DMS 273 treated with DMSO at 0.1 percent for 48 hours (cell line): ENCODE results near the gene VSIR.

ENCODE experiments used
- DNase-seq: peaks from one replicate; lab custom pipeline; 2025; lab: John Stamatoyannopoulos, UW

The VSIR gene

DNA sequence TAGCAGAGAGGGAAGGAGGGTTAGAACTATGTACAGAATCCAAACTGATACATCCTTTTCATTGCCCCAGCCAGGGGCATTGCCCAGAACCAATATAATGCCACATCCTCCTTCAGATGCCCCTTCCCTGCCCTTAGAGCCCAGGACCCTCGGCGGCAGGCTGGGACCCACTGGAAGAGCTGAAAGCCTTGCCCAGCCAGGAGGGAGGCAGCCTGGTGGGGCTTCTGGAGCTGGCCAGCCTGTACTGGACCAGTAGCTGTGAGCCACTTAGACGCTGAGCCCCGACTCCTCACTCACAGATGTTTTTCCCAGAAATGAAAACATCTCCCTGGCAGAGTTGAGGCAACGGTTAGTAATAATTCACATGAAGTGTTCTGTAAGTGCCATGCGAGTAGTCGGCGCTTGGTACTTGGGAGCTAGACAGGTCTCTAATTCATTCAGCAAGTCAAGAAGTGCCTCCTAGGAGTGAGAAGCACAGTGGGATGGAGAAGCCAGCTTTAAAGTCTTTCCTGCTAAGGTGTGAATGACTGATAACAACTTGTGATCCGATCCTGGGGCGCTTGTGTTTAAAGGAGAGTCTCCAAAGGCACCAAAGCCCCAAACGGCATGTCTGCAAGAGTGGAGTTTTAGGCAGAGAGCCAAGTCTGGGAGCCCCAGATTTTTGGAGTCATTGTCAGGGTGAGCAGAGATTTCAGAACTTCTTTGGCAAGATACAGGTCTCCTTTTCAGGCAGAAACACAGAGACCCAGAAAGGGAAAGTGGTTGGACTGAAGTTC lies 9.8 kb downstream of the VSIR start:
- no peak for DNase-seq

DNA sequence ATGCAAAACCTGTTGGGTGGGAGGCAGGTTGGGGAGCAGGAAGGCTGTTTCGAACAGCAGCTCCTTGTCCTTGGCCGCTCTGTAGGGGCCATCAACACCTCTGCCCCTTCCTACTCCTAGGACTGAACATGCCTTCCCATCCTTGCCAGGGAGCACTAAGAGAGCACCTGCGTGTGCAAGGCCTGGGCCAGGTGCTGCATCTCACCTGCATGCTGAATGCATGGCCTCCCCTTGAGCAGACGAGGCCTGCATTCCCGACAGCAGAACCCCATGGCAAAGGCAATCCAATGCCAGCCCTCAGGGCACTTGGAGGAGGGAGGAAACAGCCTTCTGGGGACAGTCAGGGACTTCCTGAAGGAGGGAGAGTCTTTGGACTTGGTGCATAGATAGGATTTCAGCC lies 11.0 kb downstream of the VSIR start:
- DNase-seq: no peak

DNA sequence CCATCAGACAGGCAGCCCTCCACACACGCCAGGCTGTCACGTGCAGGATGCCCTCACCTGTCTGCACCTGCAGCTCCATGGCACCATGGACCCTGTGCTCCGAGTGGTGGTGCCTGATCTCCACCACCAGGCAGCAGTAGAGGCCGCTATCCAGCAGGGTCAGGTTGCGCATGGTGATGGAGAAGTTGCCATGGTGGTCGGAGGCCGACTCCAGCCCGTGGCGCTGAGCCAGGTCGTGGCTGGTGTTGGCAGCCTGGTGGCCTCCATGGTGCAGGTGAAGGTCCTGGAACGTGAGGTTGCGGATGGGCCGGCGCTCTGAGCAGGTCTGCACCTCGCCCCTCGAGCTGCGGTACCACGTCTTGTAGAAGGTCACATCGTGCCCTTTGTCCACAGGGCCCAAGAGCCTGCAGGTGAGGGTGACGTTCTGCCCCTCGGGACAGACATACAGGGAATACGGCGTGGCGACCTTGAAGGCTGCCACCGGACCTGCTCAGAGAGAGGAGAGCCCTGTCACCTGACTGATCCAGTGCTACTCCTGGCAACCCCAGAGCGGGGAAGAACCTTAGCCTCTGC lies 11.7 kb downstream of the VSIR start:
- DNase-seq: no peak

DNA sequence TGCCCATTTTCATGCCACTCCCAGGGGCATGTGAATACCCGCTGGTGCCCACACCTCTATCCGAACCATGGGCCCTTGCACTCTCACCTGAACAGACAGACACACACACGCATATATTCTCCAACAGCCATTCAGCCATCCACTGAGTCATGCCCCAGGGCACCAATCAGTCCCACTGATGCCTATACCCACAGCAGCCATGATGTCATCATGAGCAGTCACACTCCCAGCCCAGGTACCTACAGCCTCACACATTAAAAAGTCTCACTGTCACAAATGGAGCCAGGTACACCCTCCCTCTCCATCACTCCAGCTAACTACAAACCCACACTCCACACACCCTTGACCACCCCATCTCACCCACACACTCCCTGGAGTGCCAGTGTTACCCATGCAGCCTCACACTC lies 12.2 kb downstream of the VSIR start:
- no peak for DNase-seq

DNA sequence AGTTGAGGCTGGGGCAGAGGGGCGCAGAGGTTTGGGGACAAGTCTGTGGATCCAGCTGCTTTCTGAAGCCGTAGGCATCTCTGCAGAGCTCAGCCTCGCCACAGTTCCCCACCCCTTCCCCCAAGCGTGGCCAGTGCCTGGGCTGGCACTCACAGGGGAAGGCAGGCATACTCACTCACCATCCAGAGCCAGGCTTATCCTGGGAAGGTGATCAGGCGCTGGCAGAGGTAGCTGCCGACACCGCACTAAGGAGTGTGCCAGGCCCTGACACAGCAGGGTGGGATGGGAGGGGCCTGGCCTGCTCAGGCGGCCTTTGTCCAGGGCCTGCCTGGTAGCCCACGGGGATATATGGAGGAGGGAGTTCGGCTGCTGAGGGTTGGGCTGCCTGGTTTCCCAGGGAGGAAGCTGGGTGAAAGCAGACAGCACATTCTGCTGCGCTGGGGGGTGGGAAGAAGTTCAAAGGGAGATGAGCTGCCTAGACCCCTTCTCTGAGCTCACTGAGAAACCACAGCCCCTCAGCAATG lies 15.9 kb downstream of the VSIR start:
- DNase-seq: no peak

DNA sequence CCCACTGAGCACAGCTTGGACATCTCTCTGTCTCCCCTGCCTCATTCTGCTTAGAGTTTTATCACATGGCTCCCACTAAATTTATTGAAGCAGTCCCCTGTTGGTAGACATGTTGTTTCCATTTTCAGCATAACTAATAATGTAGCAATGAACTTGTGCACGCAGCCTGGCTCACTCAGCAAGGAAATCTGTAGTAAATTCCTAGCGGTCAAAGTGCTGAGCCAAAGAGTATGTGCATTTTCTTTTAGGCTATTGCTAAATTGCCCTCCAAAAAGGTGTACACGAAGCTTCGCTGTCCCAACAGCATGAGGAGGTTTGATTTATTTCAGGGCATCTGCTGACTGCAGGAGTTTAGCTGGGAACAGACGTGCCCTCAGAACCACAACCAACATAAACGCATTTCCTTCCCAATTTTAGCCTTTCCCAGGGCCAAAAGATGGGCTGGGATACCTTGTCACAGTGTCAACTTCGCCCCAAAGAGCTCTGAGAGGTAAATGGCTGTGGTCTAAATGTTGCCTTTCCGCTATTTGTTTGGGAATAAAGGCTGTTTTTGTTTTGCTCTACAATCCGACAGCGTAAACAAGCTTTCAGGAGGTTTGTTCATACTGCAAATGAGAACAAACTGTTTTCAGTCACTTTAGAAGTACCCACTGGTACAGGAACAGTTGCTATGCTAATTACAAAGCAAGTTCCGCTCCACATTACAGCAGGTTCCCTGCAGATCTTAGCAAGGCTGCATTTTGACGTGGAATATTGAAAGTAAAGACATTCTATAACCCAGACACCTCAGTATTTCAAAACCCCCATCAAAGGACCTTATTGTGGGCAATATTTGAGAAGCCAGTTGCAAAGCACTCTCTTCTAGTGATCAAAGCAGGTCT lies 16.8 kb downstream of the VSIR start:
- DNase-seq: no peak

DNA sequence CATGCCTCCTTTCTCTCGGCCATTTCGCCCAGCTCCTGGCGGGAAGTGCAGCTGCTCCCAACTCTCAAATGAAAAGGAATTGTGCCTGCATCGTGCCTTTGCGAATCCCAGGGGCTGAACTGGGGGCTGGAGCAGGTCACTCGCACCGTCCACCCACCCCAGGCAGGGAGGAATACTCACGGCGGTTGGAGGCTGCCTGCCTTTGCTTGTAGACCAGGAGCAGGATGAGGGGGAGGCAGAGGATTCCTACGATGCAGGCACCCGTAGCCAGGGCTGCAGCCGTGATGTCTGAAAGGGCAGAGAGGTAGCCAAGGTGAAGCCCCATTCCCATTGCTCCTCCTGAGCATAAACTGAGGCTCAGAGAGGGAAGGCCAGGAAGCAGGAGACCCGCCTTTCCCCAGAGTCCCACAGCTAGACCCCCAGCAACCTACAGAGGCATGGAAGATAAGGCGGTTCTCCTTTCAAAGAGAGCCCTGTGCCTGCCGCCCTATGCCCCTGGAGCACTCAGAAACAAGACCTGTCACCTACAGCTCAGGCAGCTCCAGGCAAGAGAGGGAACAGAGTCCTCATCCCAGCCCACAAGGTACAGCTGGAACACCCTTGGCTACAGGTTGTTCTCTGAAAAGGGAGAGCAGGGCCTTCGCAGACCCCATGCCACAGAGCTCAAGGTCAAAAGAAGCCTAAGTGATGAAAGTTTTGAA lies 18.0 kb downstream of the VSIR start:
- no peak for DNase-seq

DNA sequence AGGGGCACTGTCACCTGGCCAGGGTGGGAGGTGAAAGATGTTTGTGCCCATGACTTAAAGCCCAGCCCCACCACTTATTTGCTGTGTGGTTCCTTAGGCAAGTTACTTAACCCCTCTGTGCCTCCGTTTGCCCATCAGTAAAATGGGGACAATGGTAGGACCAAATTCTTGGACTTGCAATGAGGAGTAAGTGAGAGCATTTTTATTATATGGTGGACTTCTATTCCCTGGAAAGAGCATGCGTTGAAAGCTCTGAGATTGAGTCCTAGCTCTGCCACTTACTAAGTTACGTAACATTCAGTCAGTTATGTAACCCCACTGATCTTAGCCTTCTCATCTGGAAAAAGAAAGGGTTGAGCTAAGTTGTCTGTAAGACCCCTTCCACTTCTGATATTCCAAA lies 18.8 kb downstream of the VSIR start:
- no peak for DNase-seq

DNA sequence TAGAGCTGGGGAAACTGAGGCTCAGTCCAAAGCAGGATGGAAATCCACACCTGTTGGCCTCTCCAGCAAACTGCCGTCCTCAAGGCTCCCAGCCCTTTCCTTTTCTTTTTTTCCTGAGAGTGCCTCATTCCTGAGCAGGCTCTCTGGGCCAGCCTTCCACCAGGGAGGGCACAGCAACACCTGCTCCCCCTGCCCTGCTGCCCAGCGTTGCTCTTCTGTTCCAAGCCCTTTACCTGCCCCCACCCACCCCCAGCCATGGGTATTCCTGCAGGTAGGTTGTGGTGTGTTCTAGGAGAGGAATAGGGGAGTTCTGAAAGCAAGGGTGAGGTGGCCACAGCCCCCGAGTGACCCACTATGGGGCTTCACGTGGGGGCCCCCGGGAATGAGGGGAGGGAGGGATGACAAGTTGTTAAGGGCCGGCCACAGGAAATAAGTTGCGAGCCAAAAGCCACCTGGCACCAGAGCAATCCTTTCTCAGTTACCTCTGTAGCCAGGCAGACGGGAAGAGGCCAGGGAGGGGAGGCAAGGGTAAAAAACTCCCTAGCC lies 19.3 kb downstream of the VSIR start:
- no peak for DNase-seq

DNA sequence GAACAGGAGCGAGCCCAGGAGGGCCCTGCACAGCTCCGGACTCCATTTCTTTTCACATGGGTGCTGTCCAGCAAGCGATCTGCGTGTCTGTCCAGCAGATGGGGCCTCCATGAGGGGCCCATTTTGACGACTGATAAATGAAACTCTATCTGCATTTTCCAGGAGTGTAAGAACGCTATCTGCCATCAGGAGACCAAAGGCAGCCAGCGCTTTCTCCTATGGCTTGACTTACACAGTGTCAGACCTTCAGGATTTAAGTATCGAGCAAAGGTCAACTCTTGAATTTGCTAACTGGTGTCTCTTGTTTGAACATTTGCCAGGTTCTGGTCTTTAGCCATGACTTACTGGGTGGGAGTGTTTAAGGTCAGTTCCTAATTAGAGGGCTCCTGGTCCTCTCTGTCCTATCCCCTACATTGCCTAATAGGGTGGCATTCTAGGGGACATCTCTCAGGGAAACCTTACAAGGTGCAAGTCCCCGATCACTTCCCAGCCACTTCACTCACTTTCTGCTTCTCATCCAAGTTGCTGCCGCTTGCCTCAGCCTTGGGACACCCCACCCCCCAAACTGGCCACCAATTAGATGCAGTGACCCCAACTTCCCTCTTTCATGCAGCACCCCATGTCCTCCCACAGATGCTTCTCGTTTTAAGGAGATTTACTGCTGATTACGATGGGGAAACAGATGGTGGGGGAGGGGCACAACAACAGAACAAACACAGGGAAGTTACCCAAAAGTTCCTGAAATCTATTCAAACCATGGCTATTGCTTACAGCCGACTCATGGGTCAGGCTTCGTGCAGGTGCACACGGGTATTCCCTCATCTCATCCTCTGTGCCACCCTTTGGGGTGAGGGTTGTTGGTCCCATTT lies 20.0 kb downstream of the VSIR start:
- peak; percentile 45 for DNase-seq

DNA sequence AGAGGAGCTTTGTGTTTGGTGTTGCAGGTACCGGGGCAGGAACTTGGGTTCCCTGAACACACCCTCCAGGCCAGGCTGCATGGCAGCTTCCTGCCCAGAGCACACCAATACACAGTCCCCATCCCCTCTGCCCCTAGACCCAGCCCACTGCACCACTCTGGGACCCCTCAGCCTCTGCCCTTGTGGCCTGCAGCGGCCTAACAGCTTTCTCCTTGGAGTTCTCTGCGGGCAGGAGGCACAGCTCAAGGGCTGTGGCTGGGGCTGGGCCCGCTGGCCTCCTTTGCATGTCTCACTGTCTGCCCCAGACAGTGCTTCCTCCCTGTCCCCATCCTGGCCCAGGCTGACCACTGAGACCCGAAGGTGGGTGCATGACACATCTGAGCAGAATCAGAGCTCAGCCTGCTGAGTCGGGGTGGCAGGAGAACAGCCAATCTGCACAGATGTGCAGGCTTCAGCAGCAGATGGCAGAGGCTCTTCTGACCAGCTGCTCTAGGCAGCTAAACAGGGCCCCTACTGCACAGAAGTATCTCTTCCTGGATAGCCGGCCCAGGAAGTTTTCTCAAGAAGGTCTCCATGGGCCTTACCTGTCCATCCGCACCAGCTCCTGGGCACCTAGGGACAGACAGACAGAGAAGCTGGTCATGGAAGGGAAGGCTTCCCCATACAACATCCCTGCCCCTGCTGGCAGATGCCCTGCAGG lies 20.8 kb downstream of the VSIR start:
- DNase-seq: peak; percentile 52

DNA sequence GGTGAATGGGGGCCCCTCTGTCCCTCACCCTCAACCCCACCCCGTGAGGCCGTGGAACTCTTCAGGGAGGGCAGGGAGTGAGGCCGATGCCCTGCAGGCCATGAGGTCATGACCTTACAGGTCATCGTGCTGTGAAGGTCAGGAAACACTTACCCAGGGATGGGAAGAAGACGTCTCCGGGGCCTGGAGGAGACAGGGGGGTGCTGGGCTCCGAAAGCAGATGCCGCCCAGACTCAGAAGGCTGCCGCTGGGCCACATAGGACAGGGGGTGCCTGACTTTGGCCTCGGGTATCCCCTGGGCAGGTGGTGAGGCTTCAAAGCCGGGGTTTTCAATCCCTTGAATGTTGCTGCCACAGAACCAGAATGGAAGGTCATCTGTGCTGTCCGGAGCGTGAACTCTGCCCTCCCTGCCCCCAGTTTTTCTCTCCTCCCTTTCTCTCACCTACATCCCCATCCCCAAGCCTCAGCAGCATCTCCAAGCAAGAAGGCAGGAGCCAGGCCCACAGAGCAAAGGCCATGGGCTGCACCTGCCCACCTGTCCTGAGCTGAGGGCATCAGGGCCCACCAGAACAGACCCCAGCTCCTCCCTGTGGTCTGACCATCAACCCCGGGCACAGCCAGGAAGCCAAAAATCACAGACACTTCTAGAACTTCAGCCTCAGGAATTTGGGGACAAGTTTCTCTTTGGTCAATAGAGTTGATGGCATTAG lies 21.6 kb downstream of the VSIR start:
- DNase-seq: no peak

DNA sequence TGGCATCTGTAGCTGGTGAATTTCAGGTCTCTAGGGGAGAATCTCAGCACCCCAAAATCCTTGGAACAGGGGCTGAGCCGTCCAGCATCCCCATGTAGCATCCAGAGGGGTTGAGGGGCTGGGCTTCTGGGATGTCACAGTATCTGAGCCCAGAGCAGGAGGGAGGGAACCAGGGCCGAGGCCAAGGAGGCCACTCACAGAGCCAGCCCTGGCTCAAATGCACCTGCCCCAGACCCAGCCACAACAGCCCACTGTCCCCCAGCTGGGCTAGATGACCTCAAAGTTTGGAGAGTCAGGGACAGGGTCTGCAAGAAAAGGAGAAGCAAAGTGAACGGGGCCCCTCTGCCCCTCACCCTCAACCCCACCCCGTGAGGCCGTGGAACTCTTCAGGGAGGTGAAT lies 22.3 kb downstream of the VSIR start:
- DNase-seq: no peak

DNA sequence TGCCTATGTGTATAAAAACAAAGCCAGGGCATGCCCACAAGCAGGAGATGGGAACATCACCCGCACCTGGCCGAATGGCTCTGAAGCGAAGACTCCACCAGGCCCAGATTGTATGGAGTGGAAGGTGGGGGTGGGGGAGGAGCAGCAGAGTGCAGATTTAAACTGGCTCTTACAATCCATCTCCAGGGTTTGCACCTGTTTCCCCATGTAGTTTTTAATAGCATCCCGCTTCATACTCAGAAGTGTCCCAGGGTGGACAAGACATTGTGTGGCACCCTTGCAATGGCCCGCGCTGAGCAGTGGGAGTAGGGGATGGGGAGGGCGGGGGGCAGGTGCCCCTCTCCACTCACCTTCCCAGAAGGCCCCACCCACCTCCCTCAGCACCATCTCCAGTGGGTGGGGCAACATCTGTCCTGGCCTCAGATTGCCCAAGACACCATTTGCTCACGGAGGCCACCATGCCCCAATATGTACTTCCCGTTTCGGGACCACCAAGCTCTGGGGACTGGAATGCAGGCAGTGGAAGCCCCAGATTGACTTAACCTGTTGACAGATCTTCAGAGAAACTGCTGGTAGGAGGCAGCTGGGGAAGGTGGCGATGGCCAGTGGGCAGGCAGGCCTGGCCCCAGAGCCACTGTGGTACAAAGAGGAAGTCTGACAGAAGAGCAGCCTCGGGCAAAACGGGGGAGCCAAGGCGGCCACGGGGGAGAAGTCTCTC lies 23.0 kb downstream of the VSIR start:
- DNase-seq: no peak

DNA sequence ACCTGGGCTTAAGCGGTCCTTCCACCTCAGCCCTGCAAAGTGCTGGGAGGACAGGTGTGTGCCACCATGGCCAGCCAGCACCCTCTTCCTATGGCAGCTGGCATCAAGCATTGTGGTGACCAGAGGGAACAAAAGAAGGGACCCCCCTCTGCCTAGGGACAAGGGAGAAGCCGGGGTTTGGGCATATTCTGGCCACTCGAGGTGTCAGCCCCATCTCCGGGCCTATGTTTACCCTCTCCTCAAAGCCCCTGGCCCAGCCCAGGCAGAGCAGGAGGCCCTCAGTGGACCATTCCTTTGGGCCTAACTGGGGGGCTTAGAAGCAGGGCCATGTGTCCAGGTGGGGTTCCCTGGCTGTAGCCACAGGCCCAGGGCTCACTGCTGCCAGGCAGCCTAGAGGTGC lies 23.9 kb downstream of the VSIR start:
- no peak for DNase-seq

DNA sequence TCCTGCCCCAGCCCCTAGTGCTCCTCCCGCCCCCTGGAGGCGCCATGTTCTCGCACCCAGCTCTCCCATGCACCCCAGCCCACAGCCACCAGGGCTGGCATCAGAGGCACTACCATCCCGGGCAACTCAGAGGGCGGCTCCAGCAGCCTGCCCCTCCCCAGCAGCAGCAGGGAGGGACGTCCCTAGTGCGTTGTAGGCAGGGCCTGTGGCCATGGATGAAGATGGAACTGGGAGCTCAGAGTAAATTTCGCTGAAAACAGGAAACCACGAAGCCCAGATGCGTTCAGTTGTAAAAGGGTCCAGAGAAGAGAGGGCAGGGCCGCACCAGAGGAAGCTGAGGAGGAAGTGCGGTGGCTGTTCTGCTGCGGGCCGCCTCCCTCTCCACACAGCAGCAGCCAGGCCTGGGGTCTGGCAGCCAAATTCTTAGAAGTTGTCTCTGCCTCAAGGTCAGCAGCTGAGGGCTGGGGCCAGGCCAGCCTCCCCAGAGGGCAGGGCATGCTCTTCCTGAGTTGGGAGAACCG lies 24.6 kb downstream of the VSIR start:
- DNase-seq: no peak

DNA sequence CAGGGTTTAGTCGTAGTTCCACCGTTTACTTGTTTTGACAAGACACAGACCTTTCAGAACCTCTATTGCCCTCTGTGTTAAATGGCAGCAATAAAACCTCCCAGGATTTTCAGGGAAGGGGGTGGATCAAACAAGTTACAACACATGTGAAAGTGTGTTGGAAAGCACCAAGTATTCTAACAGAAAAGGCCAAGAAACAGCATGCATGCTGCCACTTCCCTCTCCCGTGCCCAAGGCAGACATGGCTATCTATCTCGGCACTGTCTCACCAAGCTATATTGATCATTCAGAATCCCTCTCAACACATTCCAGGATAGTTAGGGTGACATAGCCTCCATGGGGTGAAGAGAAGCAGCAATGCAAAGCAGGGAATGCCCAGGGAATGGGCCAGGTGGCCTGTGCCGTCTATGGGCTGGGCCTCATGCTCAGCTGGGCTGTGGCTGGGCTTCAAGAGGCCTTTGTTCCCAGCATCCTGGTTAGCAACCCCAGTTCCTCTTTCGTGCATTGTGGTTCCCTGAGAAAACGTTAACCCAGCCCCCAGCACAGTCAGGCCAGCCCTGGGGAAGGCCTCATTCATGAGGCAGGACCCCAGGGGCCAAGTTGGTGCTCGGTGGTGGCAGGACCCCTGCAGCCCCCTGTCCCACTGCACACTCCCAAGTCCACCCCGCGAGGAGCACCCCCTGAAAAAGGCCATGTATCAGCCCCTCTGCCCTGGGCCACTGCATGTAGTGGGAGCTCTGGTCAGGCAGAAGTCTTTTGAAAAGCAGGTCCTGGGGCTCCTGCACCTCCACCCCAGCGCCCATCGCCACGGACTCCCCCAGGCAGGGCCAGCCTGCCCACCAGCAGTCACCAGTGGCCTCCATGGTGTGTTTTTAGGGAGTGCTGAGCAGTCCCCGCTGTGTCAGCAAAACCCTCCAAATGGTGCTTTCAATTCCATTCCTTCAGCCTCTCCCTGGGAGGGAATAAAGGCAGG lies 25.5 kb downstream of the VSIR start:
- DNase-seq: no peak
